ENCODE results near the gene GPR62.
"Not testable (repeated sequence)": the region's sequence is repeated elsewhere in the genome, so short reads cannot be mapped to it uniquely, and the experiment has no call there.

GPR62 gene, protein sequence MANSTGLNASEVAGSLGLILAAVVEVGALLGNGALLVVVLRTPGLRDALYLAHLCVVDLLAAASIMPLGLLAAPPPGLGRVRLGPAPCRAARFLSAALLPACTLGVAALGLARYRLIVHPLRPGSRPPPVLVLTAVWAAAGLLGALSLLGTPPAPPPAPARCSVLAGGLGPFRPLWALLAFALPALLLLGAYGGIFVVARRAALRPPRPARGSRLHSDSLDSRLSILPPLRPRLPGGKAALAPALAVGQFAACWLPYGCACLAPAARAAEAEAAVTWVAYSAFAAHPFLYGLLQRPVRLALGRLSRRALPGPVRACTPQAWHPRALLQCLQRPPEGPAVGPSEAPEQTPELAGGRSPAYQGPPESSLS

DNA sequence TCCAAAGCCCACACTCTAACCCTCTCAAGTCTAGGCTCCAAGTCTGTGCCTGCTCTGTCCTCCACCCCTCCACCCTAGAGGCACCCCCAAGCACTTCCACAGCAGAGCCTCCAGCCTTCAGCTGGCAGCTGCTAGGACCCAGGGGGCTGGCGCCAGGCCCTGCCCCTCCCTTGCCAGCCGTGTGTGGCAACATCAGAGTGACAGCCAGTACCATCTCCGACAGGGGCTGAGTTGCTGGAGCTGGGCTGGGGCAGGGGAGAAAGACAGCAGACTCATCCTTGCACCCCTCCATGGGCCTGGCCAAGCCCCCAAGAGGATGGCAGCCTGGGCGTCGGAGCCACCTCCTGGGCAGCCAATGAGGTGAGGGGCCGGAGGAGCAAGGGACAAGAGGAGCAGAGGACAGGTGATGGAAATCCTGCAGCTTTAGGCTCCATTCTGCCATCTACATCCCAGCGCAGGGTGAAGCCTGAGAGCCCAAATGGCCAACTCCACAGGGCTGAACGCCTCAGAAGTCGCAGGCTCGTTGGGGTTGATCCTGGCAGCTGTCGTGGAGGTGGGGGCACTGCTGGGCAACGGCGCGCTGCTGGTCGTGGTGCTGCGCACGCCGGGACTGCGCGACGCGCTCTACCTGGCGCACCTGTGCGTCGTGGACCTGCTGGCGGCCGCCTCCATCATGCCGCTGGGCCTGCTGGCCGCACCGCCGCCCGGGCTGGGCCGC, at the start of gene GPR62:
Gene GPR62 (plus strand): TSS at position 207 of the 718 bp plus-strand sequence. CDS start 272 bp downstream, at position 479.
- no peak for DNase-seq (ENCODE audit: low read depth)

DNA sequence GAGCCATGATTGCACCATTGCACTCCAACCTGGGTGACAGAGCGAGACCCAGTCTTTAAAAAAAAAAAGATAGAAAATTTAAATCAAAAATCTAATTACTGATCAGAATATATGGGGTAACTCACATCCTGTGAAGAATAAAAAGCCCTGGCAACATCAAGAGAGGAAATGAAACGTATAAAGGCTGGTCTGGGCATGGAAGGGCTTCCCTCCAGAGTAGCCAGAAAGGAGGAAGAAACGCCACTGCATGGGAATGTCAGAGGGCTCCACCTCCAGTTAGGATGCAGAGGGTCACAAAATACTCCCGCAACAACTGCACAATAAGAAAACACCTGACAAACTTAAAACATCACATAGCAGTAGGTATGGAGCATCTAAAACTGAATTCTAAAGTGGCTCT, 47.2 kb upstream of the GPR62 start:
- no peak for DNase-seq (ENCODE audit: low read depth)

DNA sequence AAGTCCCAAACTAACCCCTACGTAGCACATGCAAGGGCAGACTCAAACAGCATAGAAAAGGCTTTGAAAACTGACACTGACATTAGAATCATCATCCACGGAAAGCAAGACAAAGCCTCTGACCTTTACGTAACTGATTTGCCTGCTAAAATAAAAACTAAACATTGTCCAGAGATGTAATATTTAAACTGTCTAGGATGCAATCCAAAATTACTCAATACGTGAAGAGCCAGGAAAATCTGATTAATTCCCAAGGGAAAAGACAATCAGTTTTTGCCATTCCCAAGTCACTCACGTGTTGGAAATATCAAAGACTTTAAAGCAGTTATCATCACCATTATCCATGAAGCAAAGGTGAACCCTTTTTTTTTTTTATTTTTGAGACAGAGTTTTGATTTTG, 38.8 kb upstream of the GPR62 start:
- DNase-seq (ENCODE audit: low read depth): no peak

DNA sequence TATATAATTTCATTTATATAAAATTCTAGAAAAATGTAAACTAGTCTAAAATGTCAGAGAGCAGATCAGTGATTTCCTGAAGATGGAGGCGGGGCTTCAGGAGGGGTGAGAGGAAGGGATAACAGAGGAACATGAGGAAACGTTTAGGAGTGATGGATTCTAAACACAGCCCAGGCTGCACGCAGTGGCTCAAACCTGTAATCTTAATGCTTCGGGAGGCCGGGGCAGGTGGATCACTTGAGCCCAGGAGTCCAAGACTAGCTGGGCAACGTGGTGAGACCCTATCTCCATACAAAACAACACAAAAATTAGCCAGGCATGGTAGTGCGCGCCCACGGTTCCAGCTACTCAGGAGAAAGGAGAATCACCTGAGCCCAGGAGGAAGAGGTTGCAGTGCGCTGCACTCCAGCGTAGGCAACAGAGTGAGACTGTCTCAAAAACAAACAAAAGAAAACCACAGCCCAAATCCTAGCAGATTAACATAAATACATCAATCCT, 34.1 kb upstream of the GPR62 start:
- DNase-seq (ENCODE audit: low read depth): no peak

DNA sequence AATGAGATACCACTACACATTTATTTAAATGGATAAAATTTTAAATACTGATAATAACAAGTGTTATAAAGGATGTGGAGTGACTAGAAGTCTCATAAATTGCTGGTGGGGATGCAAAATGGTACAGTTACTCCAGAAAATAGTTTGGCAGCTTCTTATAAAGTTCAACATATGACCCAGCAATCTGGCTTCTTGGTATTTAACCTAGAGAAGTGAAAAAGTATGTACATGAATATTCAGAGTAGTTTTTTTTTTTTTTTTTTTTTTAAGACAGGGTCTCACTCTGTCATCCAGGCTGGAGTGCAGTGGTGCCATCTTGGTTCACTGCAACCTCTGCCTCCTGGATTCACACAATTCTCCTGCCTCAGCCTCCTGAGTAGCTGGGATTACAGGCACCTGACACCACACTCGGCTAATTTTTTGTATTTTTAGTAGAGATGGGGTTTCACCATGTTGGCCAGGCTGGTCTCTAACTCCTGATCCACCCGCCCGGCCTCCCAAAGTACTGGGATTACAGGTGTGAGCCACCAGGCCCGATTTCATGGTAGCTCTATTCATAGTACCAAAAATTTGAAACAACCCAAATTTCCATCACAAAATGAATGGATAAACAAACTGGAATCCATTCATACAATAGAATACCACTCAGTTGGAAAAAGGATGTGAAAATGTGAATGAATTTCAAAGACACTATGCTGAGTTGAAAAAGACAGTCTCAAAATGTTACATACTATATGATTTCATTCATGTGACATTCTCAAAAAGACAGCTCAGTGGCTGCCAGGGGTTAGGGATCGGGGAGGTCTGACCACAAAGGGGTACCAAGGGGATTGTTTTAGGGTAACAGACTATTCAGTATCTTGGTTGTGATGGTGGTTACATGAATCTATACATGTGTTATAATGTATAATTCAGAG, 27.9 kb upstream of the GPR62 start:
- no peak for DNase-seq (ENCODE audit: low read depth)

DNA sequence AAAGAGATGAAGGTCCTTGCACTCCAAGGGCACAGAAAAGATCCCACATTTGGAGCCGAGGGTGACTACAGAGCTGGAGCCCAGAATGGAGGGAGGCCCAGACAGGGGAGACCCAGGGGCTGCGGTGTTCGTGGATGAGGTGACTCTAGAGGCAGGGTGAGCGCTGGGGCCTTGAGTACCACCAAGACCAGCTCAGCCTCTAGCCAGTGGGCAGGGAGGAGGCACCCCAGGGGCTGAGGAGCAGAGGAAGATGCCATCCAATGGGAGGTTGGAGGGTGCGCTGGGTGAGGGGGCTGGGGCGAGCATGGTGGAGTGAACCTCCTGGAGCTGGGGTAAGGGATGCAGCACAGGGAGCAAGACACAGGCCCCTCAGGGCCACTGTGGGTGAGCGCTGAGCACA, 26.7 kb upstream of the GPR62 start:
- no peak for DNase-seq (ENCODE audit: low read depth)

DNA sequence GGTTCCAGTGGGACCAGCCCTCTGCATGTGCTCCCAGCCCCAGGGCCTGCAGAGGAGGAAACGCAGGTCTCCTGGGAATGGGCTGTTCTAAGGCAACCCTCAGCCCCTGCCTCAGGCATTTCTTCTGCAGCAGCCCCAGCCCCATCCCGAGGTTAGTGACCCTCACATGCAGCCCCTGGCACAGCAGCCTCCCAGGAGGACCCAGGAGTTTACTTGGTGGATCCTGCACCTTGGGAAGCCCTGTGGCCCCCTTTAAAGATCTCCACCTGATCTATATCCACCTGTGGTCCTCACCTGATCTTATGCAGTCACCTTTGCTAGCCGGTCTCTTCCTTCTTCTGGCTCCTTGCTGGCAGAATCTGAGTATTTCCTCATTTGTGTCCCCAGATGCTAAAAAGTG, 26.2 kb upstream of the GPR62 start:
- DNase-seq (ENCODE audit: low read depth): not testable (repeated sequence)

DNA sequence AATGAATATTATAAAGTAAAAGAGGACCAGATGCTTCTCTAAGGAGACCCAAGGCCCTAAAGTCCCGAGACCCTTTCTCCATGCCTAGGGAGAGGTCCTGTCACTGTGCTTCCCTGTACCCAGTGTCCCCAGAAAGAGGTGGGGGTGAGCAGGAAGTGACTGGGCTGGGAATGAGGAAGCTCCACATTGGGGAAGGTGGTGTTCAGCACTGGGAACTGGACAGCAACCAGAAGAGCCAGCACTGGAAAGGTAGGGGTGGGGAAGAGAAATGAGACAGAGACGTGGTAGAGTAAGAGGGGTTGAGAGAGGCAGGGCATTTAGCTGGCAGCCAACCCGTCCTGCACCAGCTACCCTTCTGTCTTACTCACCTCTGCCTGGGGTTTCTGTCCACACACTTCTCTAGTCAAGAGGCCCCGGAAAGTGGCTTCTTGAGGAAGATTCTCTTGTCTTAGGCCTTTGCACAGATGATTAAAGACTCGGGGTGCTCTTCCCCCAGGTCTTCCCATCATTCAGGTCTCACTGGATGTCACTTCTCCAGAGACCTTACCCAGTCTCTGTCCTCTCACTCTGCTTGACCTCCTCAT, 25.7 kb upstream of the GPR62 start:
- peak; percentile 25 for DNase-seq (ENCODE audit: low read depth)

DNA sequence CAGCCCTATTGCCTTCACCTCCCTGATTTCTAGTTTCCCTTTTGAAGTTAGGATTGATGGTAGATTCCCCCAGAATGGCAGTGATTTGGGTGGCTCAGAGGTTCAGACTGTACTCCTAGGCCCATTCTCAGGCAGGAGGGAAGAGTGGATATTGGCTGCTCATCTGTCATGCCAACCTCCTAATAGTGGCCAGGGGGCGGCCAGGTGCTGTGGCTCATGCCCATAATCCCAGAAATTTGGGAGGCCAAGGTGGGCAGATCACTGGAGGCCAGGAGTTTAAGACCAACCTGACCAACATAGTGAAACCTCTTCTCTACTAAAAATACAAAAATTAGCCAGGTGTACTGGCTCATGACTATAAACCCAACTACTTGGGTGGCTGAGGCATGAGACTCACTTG, 24.7 kb upstream of the GPR62 start:
- no peak for DNase-seq (ENCODE audit: low read depth)

DNA sequence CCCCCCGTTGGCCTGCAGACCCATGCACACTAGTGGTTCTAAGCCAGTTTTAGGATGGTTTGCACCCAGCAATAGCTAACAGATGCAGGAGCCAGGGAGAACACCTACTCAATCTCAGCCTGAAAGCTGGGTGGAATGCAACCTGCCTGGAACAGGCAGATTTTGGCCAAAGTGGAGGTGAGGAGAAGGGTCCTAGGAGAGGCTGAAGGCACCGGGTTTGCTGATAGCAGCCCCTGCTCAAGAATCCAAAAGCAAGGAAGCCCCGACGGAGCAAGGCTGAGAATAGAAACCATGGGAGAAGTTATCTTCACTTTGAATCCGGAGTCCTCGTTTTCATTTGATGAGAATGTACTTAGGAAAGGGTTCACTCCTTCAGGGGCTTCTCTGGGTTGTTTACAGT, 23.4 kb upstream of the GPR62 start:
- no peak for DNase-seq (ENCODE audit: low read depth)

DNA sequence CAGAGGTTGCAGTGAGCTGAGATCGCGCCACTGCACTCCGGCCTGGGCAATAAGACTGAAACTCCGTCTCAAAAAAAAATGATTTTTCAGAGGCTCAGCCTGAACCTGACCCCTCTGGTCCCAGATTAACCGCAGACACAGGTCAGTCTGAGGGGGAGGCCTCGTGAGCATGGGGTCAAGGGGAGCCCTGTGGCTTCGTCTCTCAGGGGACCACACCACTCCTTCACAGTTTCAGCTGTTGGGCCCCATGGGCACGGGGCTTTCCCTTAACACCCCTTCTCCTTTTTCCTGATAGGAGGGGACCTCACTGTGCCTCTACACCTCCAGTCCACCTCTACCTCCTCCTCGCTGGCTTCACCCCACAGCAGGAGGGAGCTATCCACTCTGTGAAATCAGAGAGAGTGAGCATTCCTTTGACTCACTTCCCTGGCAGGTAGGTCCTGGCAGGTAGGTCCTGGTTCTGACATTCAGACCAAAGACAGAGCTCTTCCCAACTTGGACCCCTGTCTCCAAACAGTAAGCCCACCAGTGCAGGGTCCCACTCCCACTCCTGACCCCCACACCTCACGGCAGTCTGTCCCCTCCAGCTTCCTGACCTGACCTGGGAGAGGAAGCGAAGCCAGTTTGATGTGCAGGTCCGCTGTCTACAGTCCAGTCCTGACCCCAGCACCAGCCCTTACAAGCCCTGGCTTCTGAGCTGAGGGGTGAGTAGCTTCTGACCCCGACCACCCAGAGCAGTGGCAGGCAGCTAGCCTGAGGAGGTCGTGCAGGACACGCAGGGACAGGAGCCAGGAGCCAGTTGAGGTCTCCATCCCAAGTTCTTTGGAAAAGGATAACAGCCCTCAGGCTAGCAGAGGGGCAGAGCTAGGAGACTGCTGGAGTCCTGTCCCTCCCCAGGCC, 22.5 kb upstream of the GPR62 start:
- DNase-seq (ENCODE audit: low read depth): no peak

DNA sequence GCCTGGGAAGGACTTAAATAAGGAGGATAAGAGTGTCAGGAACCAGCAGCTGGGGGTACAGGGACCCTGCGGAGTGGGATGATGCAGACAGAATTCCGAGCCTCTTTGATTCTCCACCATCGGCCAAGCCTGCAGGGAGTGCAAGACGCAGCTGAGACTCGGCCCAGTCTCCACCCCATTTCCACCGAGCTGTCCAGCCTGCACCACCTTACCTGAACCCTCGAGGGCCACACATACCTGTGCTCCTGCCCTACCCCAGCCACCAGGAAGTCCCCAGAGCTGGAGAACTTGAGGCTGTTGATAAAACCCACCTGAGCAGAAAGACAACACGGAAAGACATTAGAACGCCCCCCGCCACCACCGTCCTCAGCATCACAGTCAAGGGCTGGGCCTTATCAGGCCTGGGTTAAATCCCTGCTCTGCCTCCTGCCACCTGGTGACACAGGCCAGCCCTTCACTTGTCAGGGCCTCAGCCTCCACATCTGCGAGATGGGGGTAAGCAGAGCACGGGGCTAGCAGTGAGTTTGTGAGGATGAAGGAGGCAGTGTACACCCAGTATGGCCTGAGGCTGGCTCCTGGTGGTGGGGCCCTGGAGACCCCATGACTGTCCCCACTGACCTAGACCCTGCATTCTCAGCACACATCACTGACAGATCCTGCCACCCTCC, 21.6 kb upstream of the GPR62 start:
- DNase-seq (ENCODE audit: low read depth): no peak

DNA sequence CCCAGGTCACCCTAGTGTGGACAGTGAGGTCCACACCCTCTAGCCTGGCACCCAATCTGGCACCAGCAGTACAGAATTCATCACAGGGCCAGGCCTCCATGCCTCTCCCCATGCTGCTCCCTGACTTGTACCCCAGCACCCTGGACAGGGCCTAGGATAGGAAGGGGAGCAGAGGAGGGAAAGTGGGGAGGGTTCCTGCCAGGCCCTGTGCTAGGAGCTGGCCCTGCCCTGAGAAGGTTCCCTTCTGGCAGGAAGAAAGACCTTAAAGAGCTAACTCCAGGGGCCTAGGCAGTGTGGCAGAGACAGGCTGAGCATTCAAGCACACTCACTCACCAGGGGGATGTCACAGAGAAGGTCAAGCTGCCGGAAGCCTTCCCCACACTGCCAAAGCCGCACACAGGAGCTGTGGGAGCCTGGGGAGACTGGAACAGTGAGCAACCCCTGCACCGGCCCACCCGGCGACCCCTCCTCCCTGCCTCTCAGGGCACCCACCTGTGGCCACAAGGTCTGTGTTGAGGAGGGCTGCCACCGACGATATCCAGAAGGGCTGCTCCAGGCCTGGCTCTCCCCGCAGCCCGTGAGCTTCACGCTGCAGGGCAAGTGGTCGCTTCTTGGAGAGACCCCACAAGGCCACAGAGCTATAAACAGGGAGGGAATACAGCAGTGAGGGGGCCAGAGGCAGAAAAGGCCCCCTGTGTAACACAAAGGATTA, 20.9 kb upstream of the GPR62 start:
- DNase-seq (ENCODE audit: low read depth): no peak

DNA sequence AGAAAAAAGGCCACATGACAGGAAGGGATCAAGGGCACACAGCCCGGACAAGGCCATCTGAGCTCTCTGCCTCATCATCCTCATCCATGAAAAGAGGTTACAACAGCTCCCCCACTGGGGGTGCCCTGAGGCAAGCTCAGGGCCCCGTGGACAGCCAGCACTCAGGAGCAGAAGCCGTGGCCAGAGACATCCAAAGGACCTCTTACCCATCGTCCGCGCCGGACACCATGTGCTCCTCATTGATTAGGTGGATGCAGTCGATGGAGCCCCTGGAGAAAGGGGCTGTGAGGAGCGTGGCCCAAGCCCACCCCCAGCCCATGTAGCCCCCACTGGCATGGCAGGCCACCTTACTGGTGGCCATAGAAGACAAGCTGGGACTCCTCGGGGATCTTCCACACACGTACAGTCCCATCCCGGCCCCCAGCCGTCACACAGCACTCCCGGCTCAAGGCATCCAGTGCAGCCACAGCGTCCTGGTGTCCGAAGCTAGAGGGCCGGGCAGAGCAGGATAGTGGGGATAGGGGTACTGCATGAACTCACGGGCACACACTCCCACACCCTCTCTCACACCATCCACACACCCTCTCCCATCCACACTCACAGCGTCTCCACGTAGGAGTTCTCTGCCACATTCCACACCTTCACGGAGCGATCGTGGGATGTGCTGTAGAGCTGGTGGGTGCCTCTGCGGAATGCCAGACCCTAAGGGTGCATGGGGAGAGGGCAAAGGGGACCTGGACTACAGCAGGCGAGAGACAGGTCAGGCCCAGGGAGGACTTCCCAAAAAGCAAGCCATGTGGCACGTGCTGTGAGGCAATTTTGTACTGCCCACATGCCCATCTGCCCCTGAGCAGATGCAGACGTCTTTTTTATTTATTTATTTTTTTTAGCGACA, 19.9 kb upstream of the GPR62 start:
- DNase-seq (ENCODE audit: low read depth): no peak

DNA sequence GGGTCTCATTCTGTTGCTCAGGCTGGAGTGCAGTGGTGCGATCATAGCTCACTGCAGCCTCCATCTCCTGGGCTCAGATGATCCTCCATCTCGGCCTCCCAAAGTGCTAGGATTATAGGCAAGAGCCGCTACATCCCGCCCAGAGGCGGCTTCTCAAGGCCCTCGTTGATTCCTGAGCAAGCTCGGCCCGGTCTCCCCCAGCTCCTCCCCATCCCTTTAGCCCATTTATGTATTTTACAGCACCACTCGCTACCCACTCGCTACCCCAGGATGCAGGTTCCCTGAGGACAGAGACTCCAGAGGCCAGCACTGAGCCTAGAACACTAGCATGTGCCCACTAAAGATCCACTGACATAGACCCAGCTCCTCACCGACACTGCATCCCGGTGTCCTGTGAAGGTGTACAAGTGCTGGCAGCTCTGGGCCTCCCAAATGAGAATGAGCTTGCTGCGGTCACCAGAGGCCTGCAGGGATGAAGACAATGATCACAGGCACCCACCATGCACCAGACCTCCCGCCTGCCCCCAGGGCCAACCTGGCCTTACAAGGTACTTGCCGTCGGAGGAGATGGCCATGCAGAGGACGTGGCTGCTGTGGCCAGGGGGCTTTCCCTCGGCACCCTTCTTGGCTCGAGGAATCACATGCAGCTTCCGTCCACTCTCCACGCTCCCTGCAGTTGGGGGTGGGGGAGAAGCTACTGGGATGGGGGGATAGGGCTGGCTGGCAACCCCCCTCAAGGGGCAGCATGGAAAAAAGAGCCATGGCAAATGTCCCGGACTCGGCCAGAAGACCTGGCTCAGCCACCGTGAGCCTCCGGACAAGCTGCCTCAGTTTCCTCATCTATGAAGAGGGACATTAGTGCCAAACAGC, 19.1 kb upstream of the GPR62 start:
- DNase-seq (ENCODE audit: low read depth): no peak

DNA sequence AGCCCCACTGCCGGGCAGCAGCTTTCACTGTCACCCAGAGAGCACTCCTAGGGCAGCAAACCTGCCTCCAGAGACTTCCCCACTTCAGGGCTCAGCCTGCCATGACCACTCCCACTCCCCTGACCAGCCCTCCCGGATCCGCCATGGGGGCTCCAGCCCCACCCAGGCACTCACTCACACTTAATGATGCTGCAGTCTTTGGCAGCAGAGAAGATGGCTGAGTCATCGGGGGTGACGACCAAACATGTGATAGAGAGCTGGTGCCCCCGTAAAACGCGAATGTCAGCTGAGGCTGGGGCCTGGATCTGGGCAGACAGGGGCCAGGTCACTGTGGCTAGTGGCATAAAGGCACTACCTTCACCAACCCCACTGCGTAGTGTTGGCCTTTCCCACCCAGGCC, 18.2 kb upstream of the GPR62 start:
- peak; percentile 15 for DNase-seq (ENCODE audit: low read depth)

DNA sequence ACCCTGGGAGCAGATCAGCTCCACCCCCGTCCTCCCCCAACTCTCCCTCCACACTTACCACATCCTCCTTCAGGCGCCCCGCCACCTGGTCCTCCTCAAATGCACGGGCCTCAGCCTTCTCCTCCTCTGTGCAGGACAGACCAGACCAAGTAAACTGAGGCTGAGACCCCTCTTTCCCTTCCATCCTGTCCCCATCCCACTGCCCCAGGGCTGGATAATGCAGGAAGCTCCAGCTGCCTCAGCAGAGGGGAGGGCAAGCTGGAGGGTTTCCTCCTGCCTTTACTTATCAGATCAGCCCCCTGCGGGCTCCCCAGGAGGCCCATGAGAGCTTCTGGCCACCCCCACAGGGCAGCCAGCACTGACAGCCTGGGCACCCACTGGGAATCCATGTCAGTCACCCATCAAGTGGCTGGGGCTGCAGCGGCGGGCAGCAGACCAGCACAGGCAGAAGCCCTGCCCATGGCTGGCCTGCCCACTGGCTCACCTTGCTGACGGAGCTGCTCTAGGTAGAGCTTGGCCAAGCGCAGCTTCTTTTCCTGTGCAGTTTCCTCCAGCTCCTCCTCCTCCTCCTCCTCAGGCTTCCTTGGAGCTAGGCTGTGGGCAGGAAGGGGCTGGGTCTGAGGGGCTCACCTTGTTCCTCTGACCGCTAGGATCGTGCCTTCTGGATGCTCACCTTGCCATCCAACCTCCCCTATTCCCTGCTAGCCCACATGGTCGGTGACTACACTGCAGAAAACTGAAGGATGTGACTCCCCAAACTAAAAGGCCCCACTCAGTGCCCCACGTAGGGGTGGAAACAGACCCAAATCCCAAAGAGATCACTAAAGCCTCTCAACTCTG, 17.4 kb upstream of the GPR62 start:
- DNase-seq (ENCODE audit: low read depth): no peak
